ENCODE measurements around the gene DIS3.
"Not testable (repeated sequence)": the region's sequence is repeated elsewhere in the genome, so short reads cannot be mapped to it uniquely, and the experiment has no call there.

Gene DIS3

GRCh38 chr13:72737033-72737432, 44.7 kb downstream of the DIS3 start:
- TF ChIP-seq CTCF (IDR thresholded peaks at IDR 0.05; ENCODE audit: low read depth, low read length): no peak
- no peak for DNase-seq (ENCODE audit: extremely low read depth, low read depth)

- no peak for TF ChIP-seq CTCF (IDR thresholded peaks at IDR 0.05; ENCODE audit: low read depth, low read length)
- DNase-seq (ENCODE audit: extremely low read depth, low read depth): no peak
Observed at GRCh38 chr13:72728290-72728605, 53.5 kb downstream of the DIS3 start.

- peak; percentile 93 for DNase-seq (ENCODE audit: extremely low read depth, low read depth)
- no peak for TF ChIP-seq CTCF (IDR thresholded peaks at IDR 0.05; ENCODE audit: low read depth, low read length)
Observed at GRCh38 chr13:72727417-72728289, 54.0 kb downstream of the DIS3 start, which contains the start of the genes BORA and MZT1. TSS of gene BORA (plus strand) at chr13:72727923. CDS start at chr13:72728941, 1,018 bp downstream. TSS of gene MZT1 (minus strand) at chr13:72727629. CDS start at chr13:72727602, 27 bp downstream.

GRCh38 chr13:72726726-72727416, 54.8 kb downstream of the DIS3 start:
- no peak for DNase-seq (ENCODE audit: extremely low read depth, low read depth)
- no peak for TF ChIP-seq CTCF (IDR thresholded peaks at IDR 0.05; ENCODE audit: low read depth, low read length)

- not testable (repeated sequence) for DNase-seq (ENCODE audit: extremely low read depth, low read depth)
Observed at GRCh38 chr13:72726185-72726584, 55.5 kb downstream of the DIS3 start.

GRCh38 chr13:72716776-72717175, 64.9 kb downstream of the DIS3 start:
- no peak for TF ChIP-seq CTCF (IDR thresholded peaks at IDR 0.05; ENCODE audit: low read depth, low read length)
- no peak for DNase-seq (ENCODE audit: extremely low read depth, low read depth)

Measured in AG09319 (cell line).